GM11168 (cell line): ENCODE data around the gene SIN3B.

Experiments used
- in situ Hi-C: fragments of 300-500 bp; cut with MboI; formaldehyde crosslinking; loops from one replicate; pipeline ENCODE4 v1.12.0; 2022; ENCODE audit warnings: low sequenced_read_pairs; ENCODE audit not compliant: unreplicated experiment

Gene SIN3B

DNA sequence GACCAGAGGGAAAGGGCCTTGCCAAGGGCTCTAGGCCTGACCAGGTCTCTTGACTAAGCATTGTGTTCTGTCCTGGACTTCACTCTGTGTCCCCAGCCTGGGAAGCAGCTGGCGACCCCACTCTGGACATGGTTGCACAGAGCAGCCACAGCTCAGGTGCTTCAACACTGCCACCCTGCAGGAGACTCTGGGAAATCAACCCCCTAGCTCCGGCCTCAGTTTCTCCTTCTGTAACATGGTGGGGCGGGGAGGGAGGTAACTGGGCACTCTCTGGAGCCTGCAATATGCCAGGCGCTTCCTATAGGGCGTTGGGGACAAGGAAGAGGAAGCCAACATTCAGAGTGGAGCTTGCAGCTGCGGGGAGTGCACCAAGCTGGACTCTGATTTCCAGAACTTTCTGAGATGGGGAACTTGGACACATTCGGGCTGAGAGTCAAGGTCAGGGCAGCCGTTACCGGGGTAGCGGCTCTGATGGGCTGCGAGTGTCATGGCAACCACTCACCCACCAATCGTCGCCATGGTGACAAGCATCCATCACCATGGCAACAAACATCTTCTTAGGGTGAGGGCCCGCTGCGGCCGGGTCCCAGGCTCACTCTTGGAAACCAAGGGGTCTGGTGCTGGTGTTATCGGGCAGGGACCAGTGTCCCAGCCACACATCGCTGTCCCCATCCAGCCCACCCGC lies 72.4 kb downstream of the SIN3B start:
- in situ Hi-C loops = loop anchor here (25.0 kb wide), 1 partner anchor 139 kb away; no protein-coding TSS in a partner anchor

DNA sequence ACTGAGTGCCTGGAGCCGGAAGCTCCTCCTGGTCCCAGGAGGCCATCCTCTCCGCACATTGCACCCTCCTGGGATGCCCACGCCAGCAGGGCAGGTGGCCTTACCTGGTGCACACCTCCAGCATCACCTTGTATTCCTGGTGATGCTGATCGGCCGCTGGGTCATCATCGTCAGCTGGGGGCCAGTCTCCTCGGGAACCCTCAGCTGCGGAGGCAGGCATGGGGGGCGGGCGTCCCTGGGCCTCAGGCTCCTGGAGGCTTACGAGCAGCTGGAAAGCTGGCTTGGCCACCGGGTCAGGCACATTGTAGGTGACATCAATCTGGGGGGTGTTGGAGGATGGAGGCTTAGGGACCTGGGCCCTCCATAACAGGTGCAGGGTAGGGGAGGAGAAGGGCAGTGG lies 73.3 kb downstream of the SIN3B start:
- in situ Hi-C loops = loop anchor here (25.0 kb wide), 1 partner anchor 140 kb away; no protein-coding TSS in a partner anchor

DNA sequence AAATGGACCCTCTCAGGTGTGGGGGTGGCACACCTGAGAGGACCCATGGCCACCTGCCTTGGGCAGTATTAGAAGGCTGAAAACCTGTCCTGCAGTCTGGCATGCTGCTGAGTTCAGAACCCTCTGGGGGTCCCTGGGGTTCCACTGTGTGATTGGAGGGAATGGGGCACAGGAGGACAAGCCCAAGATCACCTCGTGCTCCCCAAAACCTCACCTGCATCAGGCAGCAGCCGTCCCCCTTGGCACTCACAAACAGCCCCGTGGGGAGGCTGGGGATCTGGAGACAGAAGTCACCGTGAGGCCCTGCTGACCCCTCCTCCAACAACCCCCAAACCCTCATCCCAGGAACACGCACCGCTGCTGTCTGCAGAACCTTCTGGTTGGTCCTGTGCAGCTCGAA lies 74.1 kb downstream of the SIN3B start:
- in situ Hi-C loops = loop anchor here (25.0 kb wide), 1 partner anchor 141 kb away; no protein-coding TSS in a partner anchor

DNA sequence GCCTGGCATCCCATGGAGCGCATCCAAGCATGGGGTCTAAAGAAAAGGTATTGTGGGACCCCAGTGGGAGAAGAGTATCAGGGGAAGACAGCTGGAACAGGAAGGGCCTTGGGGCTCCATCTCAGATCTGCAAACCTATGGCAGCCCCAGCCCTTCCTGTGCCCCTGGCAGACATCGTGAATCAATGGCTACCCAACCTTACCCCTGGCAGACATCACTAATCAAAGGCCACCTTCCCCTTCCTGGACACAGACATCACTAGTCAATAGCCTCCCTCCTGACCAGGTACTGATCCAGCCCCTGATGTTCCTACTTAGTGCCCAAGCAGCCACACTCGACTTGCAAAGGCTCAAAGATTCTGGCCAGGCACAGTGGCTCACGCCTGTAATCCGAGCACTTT lies 75.4 kb downstream of the SIN3B start:
- in situ Hi-C loops = loop anchor here (25.0 kb wide), 1 partner anchor 142 kb away; no protein-coding TSS in a partner anchor

DNA sequence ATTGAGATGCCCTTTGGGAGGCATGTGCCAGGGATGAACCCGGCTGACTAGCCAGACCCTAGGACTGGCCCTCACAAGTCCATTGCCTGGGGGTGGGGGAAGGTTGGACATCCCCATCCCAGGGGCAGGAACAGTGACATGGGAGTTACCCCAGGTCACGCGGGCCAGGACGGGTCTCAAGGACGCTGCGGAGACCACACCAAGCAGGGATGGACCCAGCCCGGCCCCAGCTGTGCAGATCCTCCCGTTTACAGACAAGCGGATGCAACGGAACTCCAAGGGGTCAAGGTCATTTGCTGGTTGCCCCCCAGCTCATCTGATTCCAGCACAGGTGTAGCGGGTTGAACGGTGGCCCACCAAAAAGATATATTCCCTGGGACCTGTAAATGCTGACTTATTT lies 79.6 kb downstream of the SIN3B start:
- in situ Hi-C loops = loop anchor here (25.0 kb wide), 1 partner anchor 146 kb away; no protein-coding TSS in a partner anchor

DNA sequence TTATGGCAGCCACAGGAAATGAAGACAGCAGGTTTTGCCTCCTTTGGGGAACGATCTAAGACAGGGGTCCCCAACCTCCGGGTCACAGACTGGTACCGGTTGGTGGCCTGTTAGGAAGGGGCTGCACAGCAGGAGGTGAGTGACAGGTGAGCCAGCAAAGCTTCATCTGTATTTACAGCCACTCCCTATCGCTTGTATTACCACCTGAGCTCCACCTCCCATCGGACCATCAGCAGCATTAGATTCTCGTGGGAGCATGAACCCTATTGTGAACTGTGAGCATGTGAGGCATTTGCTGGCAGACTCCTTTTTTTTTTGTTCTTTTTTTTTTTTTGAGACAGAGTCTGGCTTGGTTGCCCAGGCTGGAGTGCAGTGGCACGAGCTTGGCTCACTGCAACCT lies 81.8 kb downstream of the SIN3B start:
- in situ Hi-C loops = loop anchor here (25.0 kb wide), 1 partner anchor 149 kb away; no protein-coding TSS in a partner anchor

DNA sequence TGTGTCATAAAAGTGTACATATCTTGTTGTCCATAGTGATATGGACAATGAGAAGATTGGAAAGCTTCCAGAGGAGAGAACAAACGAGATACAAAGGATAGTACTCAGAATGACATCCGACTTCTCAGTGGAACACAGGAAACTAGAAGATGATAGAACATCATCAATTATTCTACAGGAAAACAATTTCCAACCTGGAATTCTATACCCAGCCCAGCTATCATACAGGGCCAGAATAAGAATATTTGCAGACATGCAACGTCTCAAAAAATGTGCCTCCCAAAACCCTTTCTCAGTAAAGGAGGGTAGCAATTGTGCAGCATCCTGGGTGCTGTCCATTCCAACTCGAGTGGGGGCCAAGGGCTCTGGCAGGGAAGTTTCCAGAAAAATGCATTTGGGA lies 83.6 kb downstream of the SIN3B start:
- in situ Hi-C loops = loop anchor here (25.0 kb wide), 1 partner anchor 150 kb away; no protein-coding TSS in a partner anchor

DNA sequence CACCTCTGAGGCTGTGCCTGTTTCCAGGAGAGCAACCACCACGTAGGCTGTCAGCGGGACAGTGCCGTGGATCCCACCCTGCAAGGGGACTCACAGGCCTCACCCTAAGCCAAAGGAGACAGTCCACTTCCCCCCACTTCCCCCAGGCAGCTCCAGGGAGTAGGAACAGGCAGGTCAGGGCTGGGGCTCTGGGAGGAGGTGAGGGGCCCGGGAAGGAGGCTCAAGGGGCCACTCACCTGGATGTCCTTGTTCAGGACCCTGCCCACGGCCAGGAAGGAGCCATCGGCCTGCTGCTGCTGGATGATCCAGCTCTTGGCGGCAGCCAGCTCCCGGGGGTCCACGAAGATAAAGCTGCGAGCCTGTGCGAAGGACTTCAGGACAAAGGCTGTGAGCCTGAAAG lies 85.2 kb downstream of the SIN3B start:
- in situ Hi-C loops = loop anchor here (25.0 kb wide), 1 partner anchor 152 kb away; no protein-coding TSS in a partner anchor

DNA sequence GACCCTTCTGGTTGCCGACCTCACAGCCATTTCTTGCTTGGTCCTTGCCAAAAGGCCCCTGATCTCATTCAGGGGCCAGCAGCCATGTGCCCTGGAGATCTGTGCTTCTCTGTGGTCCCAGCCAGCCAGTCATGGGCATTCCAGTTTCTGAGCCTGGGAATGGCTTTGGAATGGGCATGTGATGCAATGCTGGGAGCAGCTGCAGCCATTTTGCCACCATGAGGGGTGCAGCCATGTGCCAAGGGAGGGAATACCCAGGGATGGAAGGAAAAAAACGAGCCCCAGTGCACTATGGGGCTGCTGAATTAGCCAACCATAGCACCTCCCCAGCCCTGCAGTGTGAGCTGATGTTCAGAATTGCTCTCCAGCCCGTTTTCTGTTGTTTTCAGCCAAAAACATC lies 85.9 kb downstream of the SIN3B start:
- in situ Hi-C loops = loop anchor here (25.0 kb wide), 1 partner anchor 153 kb away; no protein-coding TSS in a partner anchor

DNA sequence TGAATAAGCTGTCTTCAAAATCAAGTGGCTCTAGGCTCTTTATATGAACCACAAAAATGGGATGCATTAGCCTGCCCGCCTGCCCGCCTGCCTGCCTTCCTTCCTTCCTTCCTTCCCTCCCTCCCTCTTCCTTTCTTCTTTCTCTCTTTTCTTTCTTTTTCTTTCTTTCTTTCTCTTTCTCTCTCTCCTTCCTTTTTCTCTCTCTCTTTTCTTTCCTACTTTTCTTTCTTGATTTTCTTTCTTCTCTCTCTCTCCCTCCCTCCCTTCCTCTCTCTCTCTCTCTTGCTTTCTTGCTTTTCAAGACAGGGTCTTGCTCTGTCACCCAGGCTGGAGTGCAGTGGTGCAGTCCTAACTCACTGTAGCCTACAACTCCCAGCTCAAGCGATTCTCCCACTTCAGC lies 86.5 kb downstream of the SIN3B start:
- in situ Hi-C loops = loop anchor here (25.0 kb wide), 1 partner anchor 153 kb away; no protein-coding TSS in a partner anchor

DNA sequence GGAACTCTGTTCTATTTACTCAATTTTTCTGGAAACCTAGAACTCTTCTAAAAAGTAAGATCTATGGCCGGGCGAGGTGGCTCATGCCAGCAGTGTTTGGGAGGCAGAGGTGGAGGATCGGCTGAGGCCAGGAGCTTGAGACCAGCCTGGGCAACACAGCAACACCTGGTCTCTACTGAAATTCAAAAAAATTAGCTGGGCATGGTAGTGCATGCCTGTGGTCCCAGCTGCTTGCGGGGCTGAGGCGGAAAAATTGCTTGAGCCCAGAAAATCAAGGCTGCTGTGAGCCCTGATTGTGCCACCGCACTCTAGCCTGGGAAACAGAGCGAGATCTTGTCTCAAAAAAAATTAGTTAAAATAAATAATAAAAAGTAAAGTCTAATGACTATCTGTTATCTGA lies 88.2 kb downstream of the SIN3B start:
- in situ Hi-C loops = loop anchor here (25.0 kb wide), 1 partner anchor 155 kb away; no protein-coding TSS in a partner anchor

DNA sequence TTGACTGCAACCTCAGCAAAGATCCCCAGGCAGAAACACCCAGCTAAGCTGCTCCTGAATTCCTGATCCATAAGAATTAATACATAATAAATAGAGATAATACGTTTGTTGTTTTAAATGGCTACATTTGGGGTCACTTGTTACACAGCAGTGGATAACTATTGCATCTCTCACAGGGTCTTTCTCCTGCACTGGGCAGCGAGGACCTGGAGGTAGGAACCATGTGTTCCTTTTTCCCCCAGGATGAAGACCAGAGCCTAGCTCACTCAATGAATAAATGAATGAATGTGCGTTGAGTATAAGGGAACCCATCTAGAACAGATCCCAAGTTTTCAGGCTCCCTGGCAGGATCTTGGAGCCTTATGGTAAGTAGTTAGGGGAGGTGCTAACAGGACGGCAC lies 90.3 kb downstream of the SIN3B start:
- in situ Hi-C loops = loop anchor here (25.0 kb wide), 1 partner anchor 157 kb away; no protein-coding TSS in a partner anchor

DNA sequence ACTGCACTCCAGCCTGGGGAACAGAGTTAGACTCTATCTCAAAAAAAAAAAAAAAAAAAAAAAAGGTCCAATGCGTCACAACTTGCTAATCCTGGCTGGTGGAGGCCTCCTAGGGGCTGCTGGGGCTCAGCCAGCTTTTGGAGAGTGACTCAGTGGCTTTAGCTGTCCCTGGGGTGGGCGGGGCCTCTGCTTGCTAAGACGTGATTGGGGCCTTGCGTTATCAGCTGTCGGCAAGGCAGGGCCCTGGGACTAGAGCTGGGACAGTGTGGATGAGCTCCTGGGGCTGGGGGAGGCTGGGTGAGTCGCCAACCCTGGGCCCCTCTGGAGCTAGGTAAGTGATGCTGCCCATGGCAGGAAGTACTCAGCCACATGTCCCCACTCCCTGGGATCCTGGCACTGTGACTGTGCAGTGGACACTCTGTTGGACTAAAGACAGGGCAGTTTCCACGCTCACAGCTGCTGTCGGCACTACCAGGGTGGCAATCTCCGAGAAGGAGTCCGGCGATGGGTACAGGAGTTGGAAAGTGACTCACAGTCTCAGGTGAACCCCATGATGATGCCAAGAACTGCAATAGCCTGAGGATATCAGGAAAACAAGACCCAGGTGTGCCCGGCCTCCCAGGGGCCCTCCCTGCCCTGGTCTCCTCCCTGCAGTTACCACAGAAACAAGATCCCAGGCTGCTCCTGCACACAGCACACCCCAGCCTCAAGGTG lies 91.8 kb downstream of the SIN3B start:
- in situ Hi-C loops = loop anchor here (25.0 kb wide), 1 partner anchor 159 kb away; no protein-coding TSS in a partner anchor

DNA sequence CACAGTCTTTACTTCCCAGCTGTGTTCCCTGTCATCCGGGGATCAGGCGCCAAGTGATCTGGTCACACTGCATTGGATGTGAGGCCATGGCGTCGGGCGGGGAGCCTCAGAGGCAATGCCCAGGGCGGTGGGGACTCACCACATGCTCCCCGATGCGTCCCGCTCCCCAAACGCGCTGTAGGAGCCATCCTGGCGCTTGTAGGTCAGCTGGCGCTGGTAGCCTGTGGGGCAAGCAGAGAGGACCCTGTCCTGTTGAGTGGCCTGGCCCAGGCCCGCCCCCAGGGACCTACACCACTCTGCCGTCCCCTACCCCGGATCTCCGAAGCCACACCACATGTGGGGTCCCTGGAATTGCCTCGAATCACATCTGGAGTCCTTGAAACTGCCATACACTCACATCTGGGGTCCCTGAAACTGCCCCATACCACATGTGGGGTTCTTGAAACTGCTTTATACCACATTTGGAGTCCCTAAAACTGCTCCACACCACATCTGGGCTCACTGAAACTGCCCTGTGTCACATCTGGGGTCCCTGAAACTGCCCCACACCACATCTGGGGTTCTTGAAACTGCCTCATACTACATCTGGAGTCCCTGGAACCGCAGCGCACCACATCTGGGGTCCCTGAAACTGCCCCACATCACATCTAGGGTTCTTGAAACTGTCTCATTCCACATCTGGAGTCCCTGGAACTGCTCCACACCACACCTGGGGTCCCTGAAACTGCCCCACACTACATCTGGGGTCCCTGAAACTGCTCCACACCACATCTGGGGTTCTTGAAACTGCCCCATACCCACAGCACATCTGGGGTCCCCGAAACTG lies 92.8 kb downstream of the SIN3B start:
- in situ Hi-C loops = loop anchor here (25.0 kb wide), 1 partner anchor 160 kb away; no protein-coding TSS in a partner anchor

DNA sequence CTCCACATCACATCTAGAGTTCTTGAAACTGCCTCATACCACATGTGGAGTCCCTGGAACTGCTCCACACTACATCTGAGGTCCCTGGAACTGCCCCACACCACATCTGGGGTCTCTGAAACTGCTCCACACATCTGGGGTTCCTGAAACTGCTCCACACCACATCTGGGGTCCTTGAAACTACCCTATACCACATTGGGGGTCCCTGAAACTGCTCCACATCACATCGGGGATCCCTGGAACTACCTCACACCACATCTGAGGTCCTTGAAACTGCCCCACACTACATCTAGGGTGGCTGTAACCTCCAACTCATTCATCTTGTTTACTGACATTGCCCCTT lies 93.4 kb downstream of the SIN3B start:
- in situ Hi-C loops = loop anchor here (25.0 kb wide), 1 partner anchor 160 kb away; no protein-coding TSS in a partner anchor

DNA sequence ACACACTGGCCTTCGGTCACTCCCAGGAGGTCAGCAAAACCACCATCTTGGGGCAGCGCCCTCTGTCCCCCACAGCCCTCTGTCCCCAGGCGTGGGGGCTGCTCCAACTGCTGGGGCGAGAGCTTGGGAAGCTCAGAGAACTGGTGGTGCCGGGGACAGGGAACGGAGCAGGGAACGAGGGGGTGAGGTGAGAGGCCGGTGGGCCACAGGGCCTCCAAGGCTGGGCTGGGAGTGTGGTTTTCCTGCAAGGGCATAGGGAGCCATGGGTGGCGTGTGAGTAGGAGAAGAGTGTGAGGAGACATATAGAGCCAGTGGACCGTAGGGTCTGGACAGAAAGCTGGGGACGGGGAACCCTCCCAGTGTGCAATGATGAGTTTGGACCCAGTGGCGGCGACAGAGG lies 93.8 kb downstream of the SIN3B start:
- in situ Hi-C loops = loop anchor here (25.0 kb wide), 1 partner anchor 161 kb away; no protein-coding TSS in a partner anchor

DNA sequence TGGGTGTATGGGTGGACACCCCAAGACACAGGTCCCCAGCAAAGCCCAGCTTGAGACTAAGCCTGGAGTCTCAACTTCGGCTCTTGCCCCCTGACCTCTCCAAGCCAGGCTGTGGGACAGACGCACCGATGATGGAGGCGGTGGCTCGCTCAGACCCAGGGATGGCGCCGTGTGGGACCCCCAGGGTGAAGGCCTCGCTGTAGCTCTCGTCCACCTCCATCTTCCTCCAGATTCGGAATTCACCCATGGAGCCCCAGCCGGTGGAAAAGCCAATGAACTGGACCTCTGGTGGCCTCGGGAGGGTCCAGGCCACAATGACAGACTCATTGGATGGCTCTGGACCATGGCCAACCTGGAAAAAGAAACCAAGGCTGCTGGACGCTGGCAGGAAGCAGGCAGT lies 98.7 kb downstream of the SIN3B start:
- in situ Hi-C loops = no loop called here

DNA sequence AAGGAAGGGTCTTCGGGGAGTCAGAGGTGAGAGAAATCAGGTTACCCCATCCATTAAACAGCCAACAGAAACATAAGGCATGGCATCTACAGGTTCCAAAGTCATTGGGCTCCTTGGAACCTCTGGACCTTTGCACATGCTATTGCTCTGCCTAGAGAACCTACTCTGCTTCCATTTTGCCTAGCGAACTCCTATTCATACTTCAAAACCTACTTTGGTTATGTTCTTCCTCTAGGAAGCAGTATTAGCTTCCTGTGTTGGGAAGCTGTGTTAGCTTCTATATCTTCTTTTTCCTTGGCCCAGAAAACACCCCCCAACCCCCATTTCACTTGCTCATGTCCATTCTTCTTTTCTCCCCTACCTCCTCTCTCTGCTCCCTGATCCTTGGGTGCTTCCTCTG lies 99.2 kb downstream of the SIN3B start:
- in situ Hi-C loops = no loop called here

DNA sequence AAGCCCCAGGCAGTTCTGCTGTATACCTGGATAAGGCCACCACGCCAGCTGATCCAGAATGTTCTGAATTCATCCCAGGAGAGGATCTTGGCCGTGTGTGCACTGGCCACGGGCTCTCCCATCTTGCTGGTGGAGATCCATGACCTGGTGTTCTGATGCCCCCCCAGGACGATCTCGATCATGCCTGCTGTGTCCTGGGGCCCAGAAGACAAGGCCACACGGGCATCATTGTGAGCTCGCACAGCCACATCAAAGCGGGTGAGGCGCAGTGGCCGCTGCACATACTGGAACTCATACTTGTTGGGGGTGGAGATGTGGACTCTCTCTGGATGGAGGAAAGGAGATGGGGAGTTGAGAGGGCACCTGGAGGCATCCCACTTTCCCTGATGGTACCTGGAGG lies 99.7 kb downstream of the SIN3B start:
- in situ Hi-C loops = no loop called here
